ENCODE data around the gene SRXN1.
"Not testable (repeated sequence)": the region's sequence is repeated elsewhere in the genome, so short reads cannot be mapped to it uniquely, and the experiment has no call there.

SRXN1 gene

GRCh38 chr20:653590-654416 lies 803 bp upstream of the SRXN1 start:
- no peak for DNase-seq

GRCh38 chr20:652615-653109 lies 338 bp downstream of the SRXN1 start:
- DNase-seq: no peak

- no peak for DNase-seq
These were observed 1.0 kb downstream of the SRXN1 start for GRCh38 chr20:651713-652614.

- no peak for DNase-seq
These were observed 2.0 kb downstream of the SRXN1 start for GRCh38 chr20:650954-651353.

GRCh38 chr20:650281-650680 lies 2.7 kb downstream of the SRXN1 start:
- no peak for DNase-seq

GRCh38 chr20:647479-648019 lies 5.5 kb downstream of the SRXN1 start:
- no peak for DNase-seq

GRCh38 chr20:646868-647233 lies 6.1 kb downstream of the SRXN1 start:
- DNase-seq: no peak

GRCh38 chr20:646107-646867 lies 6.7 kb downstream of the SRXN1 start:
- DNase-seq: no peak

- DNase-seq: peak; percentile 52
These were observed 7.5 kb downstream of the SRXN1 start for GRCh38 chr20:645318-646106.

- no peak for DNase-seq
These were observed 8.2 kb downstream of the SRXN1 start for GRCh38 chr20:644692-645317.

GRCh38 chr20:642398-643174 lies 10.4 kb downstream of the SRXN1 start:
- no peak for DNase-seq

GRCh38 chr20:642013-642397 lies 11.0 kb downstream of the SRXN1 start:
- not testable (repeated sequence) for DNase-seq

- DNase-seq: peak; percentile 11
These were observed 11.5 kb downstream of the SRXN1 start for GRCh38 chr20:641516-641875.

GRCh38 chr20:640674-641515 lies 12.1 kb downstream of the SRXN1 start:
- no peak for DNase-seq

GRCh38 chr20:638579-638978 lies 14.4 kb downstream of the SRXN1 start:
- DNase-seq: no peak

GRCh38 chr20:637559-637958 lies 15.4 kb downstream of the SRXN1 start:
- DNase-seq: no peak

GRCh38 chr20:635893-636338 lies 17.1 kb downstream of the SRXN1 start:
- DNase-seq: no peak

- no peak for DNase-seq
These were observed 17.7 kb downstream of the SRXN1 start for GRCh38 chr20:635028-635892.

Measured in fibroblast of skin of scalp (primary cell).